Mesenchymal stem cell (in vitro differentiated cells and primary cell): ENCODE measurements around the gene KIN.

Source experiments
- DNase-seq: peaks from one replicate; pipeline ENCODE4 v3.0.0-alpha.2; 2013
- H2AFZ ChIP-seq: one replicate; pipeline ENCODE4 v1.6.1; 2013; ENCODE audit warnings: low read depth, mild to moderate bottlenecking, control low read depth, inconsistent platforms, low read length, moderate library complexity
- H2AK5ac ChIP-seq: 2 replicates; pipeline ENCODE4 v1.6.1; 2013; ENCODE audit warnings: low read length, moderate library complexity, mild to moderate bottlenecking, inconsistent platforms; ENCODE audit not compliant: severe bottlenecking
- H2BK120ac ChIP-seq: one replicate; pipeline ENCODE4 v1.6.1; 2013; ENCODE audit warnings: low read depth, mild to moderate bottlenecking, inconsistent platforms, low read length, moderate library complexity
- H2BK12ac ChIP-seq, 2 experiments: one replicate each; pipeline ENCODE4 v1.6.1; 2013; ENCODE audit warnings: inconsistent platforms in 2 of 2, low read length in 2 of 2, mild to moderate bottlenecking in 2 of 2, moderate library complexity in 2 of 2, control low read depth in 1 of 2
- H2BK15ac ChIP-seq: one replicate; pipeline ENCODE4 v1.6.1; 2013; ENCODE audit warnings: mild to moderate bottlenecking, low read depth, inconsistent platforms; ENCODE audit not compliant: poor library complexity, severe bottlenecking
- H2BK5ac ChIP-seq: 2 replicates; pipeline ENCODE4 v1.6.1; 2013; ENCODE audit warnings: low read depth, mild to moderate bottlenecking, low read length, control low read depth, inconsistent platforms; ENCODE audit not compliant: poor library complexity, severe bottlenecking
- H3K14ac ChIP-seq, 2 experiments: one replicate each; pipeline ENCODE4 v1.6.1; 2013; ENCODE audit warnings: inconsistent platforms in 2 of 2, low read length in 2 of 2, control low read depth in 1 of 2, mild to moderate bottlenecking in 1 of 2, moderate library complexity in 1 of 2
- H3K18ac ChIP-seq, 2 experiments: one replicate each; pipeline ENCODE4 v1.6.1; 2013; ENCODE audit warnings: inconsistent platforms in 2 of 2, low read length in 2 of 2, control low read depth in 1 of 2, low read depth in 1 of 2, mild to moderate bottlenecking in 1 of 2
- H3K23ac ChIP-seq, 2 experiments: one replicate each; pipeline ENCODE4 v1.6.1; 2013; ENCODE audit warnings: inconsistent platforms in 2 of 2, low read length in 2 of 2, mild to moderate bottlenecking in 2 of 2, moderate library complexity in 2 of 2, control low read depth in 1 of 2
- H3K27ac ChIP-seq: 2 replicates; pipeline ENCODE4 v1.5.1; 2013; ENCODE audit warnings: mild to moderate bottlenecking, moderate library complexity, low read length, control low read depth, inconsistent platforms; ENCODE audit not compliant: poor library complexity, severe bottlenecking
- H3K27me3 ChIP-seq, 2 experiments: 2 replicates each; pipeline versions ENCODE4 v1.6.1 to v1.7.0; 2013; ENCODE audit warnings: low read length in 2 of 2, mild to moderate bottlenecking in 2 of 2, moderate library complexity in 2 of 2, control low read depth in 1 of 2, inconsistent platforms in 1 of 2; ENCODE audit not compliant: control insufficient read depth in 1 of 2, insufficient read depth in 1 of 2
- H3K36me3 ChIP-seq, 2 experiments: 2 replicates each; pipeline versions ENCODE4 v1.6.1 to v1.7.0; 2013; ENCODE audit warnings: low read length in 2 of 2, control low read depth in 1 of 2, inconsistent platforms in 1 of 2, low read depth in 1 of 2, mild to moderate bottlenecking in 1 of 2; ENCODE audit not compliant: insufficient read depth in 2 of 2, control insufficient read depth in 1 of 2
- H3K4ac ChIP-seq, 2 experiments: one replicate each; pipeline ENCODE4 v1.6.1; 2013; ENCODE audit warnings: inconsistent platforms in 2 of 2, low read length in 2 of 2, mild to moderate bottlenecking in 2 of 2, moderate library complexity in 2 of 2, control low read depth in 1 of 2, low read depth in 1 of 2
- H3K4me1 ChIP-seq: 2 replicates; pipeline ENCODE4 v1.6.1; 2013; ENCODE audit warnings: low read depth, low read length, control low read depth; ENCODE audit not compliant: control insufficient read depth, insufficient read depth
- H3K4me2 ChIP-seq: 2 replicates; pipeline ENCODE4 v1.6.1; 2013; ENCODE audit warnings: low read length, mild to moderate bottlenecking, inconsistent platforms; ENCODE audit not compliant: poor library complexity, severe bottlenecking
- H3K4me3 ChIP-seq, 2 experiments: 2 replicates each; pipeline versions ENCODE4 v1.5.1 to v1.7.0; 2013; ENCODE audit warnings: low read length in 2 of 2, mild to moderate bottlenecking in 2 of 2, control low read depth in 1 of 2, low read depth in 1 of 2; ENCODE audit not compliant: insufficient read depth in 1 of 2
- H3K79me1 ChIP-seq: replicated peaks from 2 replicates; pipeline ENCODE4 v1.6.1; 2013; ENCODE audit warnings: mild to moderate bottlenecking, control low read depth, low read length, inconsistent platforms; ENCODE audit not compliant: poor library complexity, severe bottlenecking
- H3K9ac ChIP-seq: 2 replicates; pipeline ENCODE4 v1.7.0; 2013; ENCODE audit warnings: mild to moderate bottlenecking, low read length, moderate library complexity
- H3K9me3 ChIP-seq: 2 replicates; pipeline ENCODE4 v1.7.0; 2013; ENCODE audit warnings: mild to moderate bottlenecking, low read length; ENCODE audit not compliant: control insufficient read depth
- H4K8ac ChIP-seq: one replicate; pipeline ENCODE4 v1.6.1; 2013; ENCODE audit warnings: inconsistent platforms, mild to moderate bottlenecking, low read length, moderate library complexity
- H4K91ac ChIP-seq: one replicate; pipeline ENCODE4 v1.6.1; 2013; ENCODE audit warnings: mild to moderate bottlenecking, low read length, inconsistent platforms
- WGBS: methylation state at CpG from one replicate; pipeline ENCODE4 v1.1.7; 2013; ENCODE audit warnings: mixed read lengths; 5-methylcytosine and 5-hydroxymethylcytosine counted together

The KIN gene

DNA sequence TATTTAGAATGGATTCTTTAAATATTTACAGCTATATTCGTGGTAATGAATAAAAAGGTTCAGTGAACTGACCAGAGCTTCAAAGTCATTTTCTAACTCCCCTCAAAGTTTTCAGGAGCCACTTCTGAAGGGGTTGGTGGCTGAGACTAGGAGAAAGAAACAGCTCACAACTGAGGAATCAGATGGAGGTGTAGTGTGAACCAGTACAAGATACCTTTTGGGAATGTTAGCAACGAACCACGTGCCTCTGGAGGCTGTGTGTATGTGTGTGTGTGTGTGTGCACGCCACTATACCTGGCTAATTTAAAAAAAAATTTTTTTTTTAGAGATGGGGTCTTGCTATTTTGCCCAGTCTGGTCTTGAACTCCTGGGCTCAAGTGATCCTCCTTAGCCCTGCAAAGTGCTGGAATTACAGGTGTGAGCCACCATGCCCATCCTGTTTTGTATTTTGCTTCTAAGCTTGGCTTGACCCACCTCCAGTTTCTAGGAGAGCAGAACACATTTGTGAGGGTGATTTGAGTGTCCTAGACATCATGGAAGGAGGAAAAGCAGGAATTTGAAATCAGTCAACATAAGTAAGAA lies 21.0 kb upstream of the KIN start:
- H3K4me1 ChIP-seq = peaks cover 1% of the 10 kb centered on the region
- H3K4me2 ChIP-seq = no peak overlapping the region
- H2AK5ac ChIP-seq = no peak overlapping the region
- no peak overlapping the region for H3K4me3 ChIP-seq
- no peak overlapping the region for H2BK12ac ChIP-seq
- no peak overlapping the region for H4K91ac ChIP-seq
- H3K79me1 ChIP-seq = peaks cover 11% of the 10 kb centered on the region
- no peaks in the 10 kb centered on the region for H3K27me3 ChIP-seq
- H2AFZ ChIP-seq = no peak overlapping the region
- H3K36me3 ChIP-seq = peaks cover 14 to 54% of the 10 kb centered on the region in 2 experiments
- H3K9ac ChIP-seq = no peak overlapping the region
- no peak overlapping the region for H3K18ac ChIP-seq
- no peak overlapping the region for H3K4ac ChIP-seq
- no peak overlapping the region for H4K8ac ChIP-seq
- H3K9me3 ChIP-seq = no peaks in the 10 kb centered on the region
- no peak for DNase-seq
- no peak overlapping the region for H2BK120ac ChIP-seq
- 99% methylated on average over 3 of the region's 4 CpGs for WGBS
- no peak overlapping the region for H2BK15ac ChIP-seq
- H3K23ac ChIP-seq = no peak overlapping the region
- H2BK5ac ChIP-seq = no peak overlapping the region
- H3K14ac ChIP-seq = no peak overlapping the region
- H3K27ac ChIP-seq = no peak overlapping the region

DNA sequence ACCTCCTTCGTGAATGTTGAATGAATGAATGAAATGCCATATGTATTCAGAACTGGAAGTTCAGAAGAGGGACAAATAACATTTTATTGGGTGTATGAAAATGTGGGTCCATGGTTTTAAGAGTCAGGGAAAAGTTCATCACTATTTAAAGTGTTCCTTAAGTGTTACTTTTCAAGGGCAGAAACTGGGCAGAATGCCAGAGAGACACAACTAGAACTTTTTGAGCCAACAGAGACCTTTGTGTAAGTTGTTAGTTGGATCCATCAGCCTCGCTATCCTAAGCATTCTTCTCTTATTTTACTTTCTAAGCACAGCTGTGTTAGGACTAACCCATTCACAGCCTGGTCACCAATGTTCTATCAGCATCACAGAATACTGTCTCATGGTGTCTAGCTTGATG lies 16.9 kb upstream of the KIN start:
- Histone ChIP-seq H3K9me3 (no peaks in the 10 kb centered on the region), H3K36me3 (peaks cover 26 to 91% of the 10 kb centered on the region in 2 experiments), H2AFZ (no peak overlapping the region), H3K23ac (no peak overlapping the region), H2BK12ac (no peak overlapping the region), H3K27me3 (no peaks in the 10 kb centered on the region), H3K9ac (no peak overlapping the region), H3K4me2 (no peak overlapping the region), H2BK5ac (no peak overlapping the region), H3K4ac (no peak overlapping the region), H3K79me1 (peaks cover 16% of the 10 kb centered on the region), H3K18ac (no peak overlapping the region), H3K4me3 (no peak overlapping the region), H2BK120ac (no peak overlapping the region), H3K4me1 (no peaks in the 10 kb centered on the region), H4K91ac (no peak overlapping the region), H3K14ac (no peak overlapping the region), H2AK5ac (no peak overlapping the region), H3K27ac (no peak overlapping the region), H4K8ac (no peak overlapping the region), H2BK15ac (no peak overlapping the region)
- WGBS = 56% methylated on average over 2 of the region's 2 CpGs
- DNase-seq = no peak

DNA sequence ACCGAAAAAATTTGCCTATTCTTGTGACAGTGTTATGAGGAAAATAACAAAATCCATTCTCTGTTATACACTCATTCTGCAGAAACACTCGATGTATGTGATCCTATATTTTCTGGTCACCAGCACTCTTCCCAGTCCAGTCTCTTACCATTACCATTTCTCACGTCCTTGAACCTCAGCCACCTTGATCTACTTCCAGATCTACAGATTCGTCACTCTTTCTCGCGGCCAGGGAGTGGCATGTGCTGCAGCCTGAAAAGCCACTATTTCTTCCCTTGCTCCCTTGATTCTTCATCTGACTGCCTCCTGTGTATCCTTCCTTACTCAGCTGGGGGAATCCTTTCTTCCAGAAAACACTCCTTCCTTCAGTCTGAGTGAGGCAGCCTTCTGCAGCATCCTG lies 16.4 kb upstream of the KIN start:
- Histone ChIP-seq H2BK120ac (no peak overlapping the region), H3K36me3 (peaks cover 26 to 92% of the 10 kb centered on the region in 2 experiments), H3K9ac (no peak overlapping the region), H3K4me3 (no peak overlapping the region), H2BK12ac (no peak overlapping the region), H4K8ac (no peak overlapping the region), H3K4me2 (no peak overlapping the region), H3K27me3 (no peaks in the 10 kb centered on the region), H2BK15ac (no peak overlapping the region), H3K4ac (no peak overlapping the region), H3K4me1 (no peaks in the 10 kb centered on the region), H3K27ac (no peak overlapping the region), H3K79me1 (peaks cover 18% of the 10 kb centered on the region), H4K91ac (no peak overlapping the region), H2AK5ac (no peak overlapping the region), H3K18ac (no peak overlapping the region), H3K23ac (no peak overlapping the region), H2AFZ (no peak overlapping the region), H3K9me3 (no peaks in the 10 kb centered on the region), H3K14ac (no peak overlapping the region), H2BK5ac (no peak overlapping the region)
- 96% methylated on average over 6 of the region's 6 CpGs for WGBS
- DNase-seq = no peak

DNA sequence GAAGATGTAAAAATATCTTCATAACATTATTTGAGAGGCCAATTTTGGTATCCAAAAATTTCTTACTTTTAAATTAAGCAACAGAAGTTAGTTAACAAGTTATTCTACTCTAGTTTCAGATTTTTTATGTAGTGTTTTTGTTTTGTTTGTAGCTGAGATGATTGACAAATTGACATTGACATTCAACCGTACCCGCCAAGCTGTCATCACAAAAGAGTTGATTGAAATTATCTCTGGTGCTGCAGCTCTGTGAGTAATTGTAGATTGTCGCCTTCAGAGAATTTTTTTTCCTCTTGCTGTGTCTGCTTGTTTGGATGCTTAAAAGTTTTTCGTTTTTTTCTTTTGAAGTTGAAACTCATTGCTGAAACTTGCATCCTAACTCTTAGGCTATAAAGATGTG lies 14.8 kb upstream of the KIN start:
- Histone ChIP-seq H3K4me1 (no peaks in the 10 kb centered on the region), H2AFZ (no peak overlapping the region), H2BK15ac (no peak overlapping the region), H3K9me3 (no peaks in the 10 kb centered on the region), H2BK120ac (no peak overlapping the region), H3K4ac (no peak overlapping the region), H2AK5ac (no peak overlapping the region), H3K36me3 (peaks cover 21 to 89% of the 10 kb centered on the region in 2 experiments), H3K79me1 (peaks cover 18% of the 10 kb centered on the region), H3K18ac (no peak overlapping the region), H4K91ac (no peak overlapping the region), H4K8ac (no peak overlapping the region), H2BK12ac (no peak overlapping the region), H2BK5ac (no peak overlapping the region), H3K4me2 (no peak overlapping the region), H3K23ac (no peak overlapping the region), H3K4me3 (no peak overlapping the region), H3K27ac (no peak overlapping the region), H3K27me3 (no peaks in the 10 kb centered on the region), H3K9ac (no peak overlapping the region), H3K14ac (no peak overlapping the region)
- no peak for DNase-seq
- WGBS = 93% methylated on average over 4 of the region's 4 CpGs
